SK-N-MC (cell line): ENCODE measurements around the gene FAM216A.
"Not testable (repeated sequence)": the region's sequence is repeated elsewhere in the genome, so short reads cannot be mapped to it uniquely, and the experiment has no call there.

ENCODE experiments used
- EZH2 ChIP-seq: fragments of 200-600 bp; sonication (generic); IDR thresholded peaks from one replicate; pipeline ENCODE4 v1.6.1; 2017; ENCODE audit warnings: antibody characterized with exemption
- FOXP2 ChIP-seq: optimal IDR thresholded peaks from 2 replicates; pipeline ENCODE3; 2011; ENCODE audit warnings: mild to moderate bottlenecking, moderate library complexity; ENCODE audit not compliant: insufficient read depth; ENCODE audit errors: extremely low read length, control extremely low read depth
- POLR2AphosphoS5 ChIP-seq: IDR thresholded peaks from 2 replicates; pipeline ENCODE4 v1.6.1; 2012; ENCODE audit warnings: mild to moderate bottlenecking, low read depth, low read length, borderline replicate concordance

- not testable (repeated sequence) for TF ChIP-seq EZH2, POLR2AphosphoS5, FOXP2
These were observed 52.4 kb downstream of the FAM216A start for GRCh38 chr12:110520876-110521712.
